ENCODE results near the gene SDHAF2.
"Not testable (repeated sequence)": the region's sequence is repeated elsewhere in the genome, so short reads cannot be mapped to it uniquely, and the experiment has no call there.

SDHAF2 gene

DNA sequence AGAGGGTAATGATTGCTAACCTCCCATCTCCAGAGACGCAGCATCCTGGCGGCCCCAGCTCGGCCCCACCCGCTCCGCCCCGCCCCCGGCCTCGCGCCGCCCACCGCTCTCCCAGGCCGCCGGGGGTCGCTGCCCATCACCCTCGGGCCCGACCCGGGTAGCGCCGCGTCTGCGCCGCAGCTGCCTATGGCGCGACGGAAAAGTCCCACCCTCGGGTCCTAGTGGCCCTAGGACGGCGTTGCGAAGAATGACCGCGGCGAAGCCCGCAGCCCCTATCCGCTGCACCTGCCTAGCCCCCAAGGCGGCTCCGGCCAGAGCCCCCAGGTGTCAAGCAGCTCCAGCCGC is 606 bp upstream of the SDHAF2 start:
- DNase-seq: peak; percentile 68

DNA sequence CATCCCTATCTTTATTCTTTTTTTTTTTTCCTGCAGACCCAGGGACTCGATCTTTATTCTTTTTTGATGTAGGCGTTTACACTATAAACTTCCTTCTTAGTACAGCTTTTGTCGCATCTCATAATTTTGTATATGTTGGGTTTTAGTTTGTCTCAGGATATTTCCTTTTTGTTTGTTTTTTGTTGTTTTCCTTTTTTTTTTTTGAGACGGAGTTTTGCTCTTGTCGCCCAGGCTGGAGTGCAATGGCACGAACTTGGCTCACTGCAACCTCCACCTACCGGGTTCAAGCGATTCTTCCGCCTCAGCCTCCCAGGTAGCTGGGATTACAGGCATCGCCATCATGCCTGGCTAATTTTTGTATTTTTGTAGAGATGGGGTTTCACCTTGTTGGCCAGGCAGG is 915 bp downstream of the SDHAF2 start:
- DNase-seq: not testable (repeated sequence)

DNA sequence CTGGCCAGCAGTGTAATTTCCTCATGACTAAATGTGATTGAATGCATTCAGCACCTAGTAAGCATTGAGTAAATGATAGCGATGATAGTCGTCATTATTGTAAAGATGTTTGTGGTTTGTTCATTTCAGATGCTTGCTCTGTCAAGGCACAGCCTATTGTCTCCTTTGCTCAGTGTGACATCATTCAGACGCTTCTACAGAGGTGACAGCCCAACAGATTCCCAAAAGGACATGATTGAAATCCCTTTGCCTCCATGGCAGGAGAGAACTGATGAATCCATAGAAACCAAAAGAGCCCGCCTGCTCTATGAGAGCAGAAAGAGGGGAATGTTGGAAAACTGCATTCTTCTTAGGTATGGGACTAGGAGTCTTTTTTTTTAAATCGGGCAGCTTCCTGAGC is 7.6 kb downstream of the SDHAF2 start:
- DNase-seq: no peak

DNA sequence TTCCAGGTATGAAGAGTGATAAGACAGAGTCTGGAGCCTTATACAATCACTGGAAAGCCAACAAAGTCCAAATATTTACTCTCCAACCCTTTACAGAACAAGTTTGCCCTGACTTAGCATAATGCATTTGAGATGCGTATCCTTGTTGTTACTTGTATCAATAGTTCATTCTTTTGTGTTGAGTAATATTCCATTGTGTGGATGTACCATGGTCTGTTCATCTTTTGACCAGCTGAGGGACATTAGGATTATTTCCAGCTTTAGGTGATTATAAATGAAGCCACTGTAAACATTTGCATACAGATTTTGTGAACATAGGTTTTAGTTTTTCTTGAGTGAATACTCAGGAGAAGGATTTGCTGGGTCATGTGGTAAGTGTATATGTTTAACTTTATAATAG is 9.7 kb downstream of the SDHAF2 start:
- DNase-seq: no peak

DNA sequence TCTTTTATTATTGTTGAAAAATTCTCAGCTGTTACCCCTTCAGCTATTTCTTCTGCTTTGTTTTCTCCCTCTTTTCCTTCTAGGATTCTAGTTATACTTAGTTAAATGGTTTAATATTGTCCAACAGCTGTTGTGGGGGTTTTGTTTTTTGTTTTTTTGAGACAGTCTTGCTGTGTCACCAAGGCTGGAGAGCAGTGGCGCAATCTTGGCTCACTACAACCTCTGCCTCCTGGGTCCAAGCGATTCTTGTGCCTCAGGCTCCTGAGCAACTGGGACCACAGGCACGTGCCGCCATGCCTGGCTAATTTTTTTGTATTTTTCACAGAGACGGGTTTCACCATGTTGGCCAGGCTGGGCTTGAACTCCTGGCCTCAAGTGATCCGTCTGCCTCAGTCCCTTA is 12.7 kb downstream of the SDHAF2 start:
- DNase-seq: no peak

DNA sequence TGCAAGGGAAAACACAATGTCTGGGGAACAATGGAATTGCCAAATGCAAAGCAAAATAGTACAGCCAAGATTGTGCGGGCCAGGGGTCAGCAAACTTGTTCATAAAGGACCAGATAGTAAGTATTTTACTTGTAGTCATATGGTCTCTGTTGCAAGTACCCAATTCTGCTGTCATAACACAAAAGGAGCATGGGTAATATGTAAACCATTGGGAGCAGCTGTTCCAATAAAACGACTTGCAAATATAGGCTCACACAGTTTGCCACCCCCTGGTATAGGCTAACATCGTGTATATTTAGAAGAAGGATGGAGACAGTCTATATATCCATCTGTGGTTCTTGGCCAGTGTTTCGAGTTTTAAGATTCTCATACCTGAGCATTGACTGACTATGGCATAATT is 15.6 kb downstream of the SDHAF2 start:
- no peak for DNase-seq

DNA sequence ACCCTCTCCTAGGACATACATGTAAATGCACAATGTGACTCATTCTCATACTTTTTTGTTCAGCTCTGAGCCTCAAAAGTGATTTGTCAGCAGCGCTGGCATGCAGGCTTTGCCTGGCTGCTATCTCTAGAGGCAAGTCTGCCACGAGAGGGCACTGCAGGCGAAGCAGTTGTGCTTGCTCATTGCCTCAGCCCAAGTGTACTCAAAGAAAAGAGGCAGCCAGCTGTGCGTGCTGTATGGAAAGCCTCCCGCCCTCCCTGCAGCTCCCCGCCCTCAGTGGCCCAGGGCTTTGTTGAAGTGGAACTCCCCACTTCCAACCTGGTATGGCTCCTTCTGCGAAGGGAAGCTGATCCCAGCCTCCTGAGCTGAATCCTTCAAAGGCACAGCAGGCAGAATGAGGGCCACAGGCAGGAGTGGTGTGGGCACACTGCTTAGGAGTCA is 16.3 kb downstream of the SDHAF2 start:
- DNase-seq: peak; percentile 49

DNA sequence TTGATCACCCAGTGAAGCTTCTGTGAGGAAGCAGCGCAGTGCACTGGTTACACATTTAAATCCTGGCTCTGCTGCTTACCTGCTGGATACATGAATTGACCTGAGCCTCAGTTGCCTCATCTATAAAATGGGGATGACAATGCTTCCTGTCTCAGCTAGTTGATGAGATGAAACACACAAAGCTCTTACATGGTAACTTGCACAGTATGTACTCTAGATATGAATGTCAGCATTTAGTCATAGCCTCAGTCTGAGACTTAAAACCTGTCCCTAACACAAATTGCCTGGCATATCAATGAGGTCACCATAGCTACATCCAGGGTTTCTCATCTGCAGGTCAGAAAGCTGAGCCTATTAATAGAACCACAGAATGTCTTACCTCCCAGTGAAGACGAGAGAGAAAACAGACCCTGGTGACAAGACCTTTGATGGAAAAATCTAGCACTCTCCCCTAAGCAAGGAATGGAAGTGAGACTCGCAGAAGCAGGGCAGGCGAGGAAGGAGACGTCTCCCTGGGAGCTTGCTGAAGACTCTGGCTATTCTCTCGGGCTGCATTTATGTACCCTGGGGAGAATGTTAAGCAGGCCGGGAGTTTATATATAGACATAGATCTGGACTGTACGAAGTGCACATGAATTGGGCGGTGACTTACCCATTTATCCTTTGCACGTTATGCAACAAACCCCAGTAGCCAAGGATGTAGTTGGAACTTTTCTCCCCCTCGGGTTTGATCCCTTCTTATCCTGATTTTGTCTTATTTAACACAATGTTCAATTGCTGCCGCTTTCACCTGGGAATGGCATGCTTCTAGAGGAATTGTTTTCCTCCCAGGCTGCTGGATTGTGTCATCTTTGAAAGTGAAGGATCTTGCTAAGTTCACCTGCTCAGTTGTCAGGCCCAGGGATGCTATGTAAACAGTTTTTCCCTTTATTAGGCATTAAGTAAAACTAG is 18.0 kb downstream of the SDHAF2 start:
- no peak for DNase-seq

DNA sequence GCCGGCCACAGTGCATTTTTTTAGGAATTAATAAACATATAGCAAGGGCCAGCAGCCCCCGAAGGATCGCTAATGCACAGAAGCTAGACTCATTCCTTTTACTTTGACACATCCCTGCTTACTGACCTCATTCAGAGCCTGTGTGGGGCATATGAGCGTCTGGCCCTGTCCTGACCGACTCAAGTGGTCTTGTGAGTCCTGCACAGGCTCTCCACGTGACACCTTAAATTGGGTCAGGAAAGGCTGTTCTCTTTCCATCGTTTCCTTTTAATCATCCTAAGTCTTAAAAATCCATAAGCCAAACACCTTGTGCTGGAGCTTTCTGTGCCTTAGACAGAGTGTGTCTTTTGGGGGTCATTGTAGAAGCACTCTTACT is 18.6 kb downstream of the SDHAF2 start:
- DNase-seq: no peak

DNA sequence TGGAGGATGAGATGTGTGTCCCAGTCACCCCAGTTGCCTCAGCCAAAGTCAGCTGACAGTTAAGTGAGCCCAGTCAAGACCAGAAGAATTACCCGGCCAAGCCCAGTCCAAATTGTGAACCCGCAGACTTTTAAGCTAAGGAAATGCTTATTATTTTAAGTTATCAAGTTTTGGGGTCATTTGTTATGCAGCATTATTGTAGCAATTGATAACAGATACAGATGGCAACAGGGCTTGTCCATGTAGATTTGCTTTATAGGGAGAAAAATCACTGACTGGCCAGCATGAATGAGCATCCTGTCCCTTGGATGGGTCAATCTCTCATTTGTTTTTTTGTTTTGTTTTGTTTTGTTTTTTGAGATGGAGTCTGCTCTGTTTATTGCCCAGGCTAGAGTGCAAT is 22.9 kb downstream of the SDHAF2 start:
- no peak for DNase-seq

DNA sequence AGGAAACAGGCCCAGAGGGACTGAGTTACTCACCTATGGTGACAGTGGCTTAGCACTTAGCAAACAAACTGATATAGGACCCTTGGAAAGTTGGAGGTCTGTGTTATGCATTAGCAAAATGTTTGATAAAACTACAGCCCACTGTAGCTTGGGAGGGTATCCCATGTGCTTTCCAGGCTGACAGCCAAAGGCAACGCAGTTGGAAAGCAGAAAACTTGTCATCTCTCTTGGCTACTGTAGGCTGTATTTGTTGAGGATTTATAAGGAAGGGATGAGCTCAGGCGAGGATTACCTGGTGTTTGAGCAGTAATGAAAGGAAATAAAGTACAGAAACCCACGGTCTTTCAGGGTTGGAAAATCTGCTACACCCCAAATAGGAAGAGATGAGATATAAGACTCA is 23.8 kb downstream of the SDHAF2 start:
- DNase-seq: no peak

DNA sequence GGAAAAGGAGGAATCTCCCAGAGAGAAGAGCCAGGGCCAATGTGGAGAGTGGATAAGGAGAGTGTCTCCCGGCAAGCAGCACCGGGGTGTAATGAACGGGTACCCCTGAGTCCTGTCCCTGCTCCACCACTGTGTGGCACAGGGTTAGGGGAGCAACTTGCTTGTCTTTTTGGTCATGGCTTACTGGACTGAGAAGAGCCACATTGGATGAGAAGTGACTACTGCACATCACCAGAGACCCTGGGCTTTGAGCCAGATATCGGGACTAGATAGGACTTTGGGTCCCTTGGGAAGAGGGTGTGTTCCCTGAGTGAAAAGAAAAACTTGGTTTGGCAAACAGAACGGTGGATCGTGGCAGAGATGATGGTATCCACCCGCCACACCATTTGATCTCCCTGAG is 24.6 kb downstream of the SDHAF2 start:
- no peak for DNase-seq

DNA sequence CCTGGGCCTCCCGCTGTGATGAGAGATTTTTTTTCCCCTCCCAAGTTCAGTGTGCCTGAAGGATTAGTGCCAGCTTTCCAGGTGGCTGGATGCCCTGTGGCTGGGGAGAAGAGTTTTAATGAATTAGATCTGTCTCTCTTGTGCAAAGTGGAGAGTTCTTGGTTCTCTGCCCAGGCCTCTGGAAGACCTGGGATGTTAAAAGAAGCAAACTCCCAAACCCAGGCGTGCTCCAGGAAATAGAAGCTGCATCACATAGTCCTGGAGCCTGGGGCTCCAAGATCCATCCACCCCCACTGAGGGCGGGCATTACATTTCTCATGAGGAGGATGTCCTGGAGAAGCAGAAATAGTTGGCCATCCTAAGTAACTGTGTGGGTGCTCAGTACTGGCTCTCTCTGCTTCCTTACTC is 30.6 kb downstream of the SDHAF2 start:
- no peak for DNase-seq

DNA sequence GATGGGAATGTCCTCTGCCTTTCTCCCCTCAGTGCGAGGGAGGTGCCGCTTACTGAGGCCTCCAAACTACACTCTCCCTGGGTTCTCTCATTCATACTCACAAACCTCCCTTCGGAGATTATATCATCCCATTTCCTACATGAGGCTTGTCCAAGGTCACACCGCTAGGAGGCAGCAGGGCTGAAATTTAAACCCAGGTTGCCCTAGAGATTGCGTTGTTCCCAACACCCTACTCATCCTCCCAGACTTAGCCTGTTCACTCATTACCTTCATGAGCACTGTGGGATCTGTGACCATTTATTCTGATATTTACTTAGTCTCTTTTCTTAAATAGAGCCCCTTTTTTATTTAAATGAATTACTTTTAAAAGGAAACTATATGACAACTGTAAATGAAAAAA is 31.1 kb downstream of the SDHAF2 start:
- no peak for DNase-seq

DNA sequence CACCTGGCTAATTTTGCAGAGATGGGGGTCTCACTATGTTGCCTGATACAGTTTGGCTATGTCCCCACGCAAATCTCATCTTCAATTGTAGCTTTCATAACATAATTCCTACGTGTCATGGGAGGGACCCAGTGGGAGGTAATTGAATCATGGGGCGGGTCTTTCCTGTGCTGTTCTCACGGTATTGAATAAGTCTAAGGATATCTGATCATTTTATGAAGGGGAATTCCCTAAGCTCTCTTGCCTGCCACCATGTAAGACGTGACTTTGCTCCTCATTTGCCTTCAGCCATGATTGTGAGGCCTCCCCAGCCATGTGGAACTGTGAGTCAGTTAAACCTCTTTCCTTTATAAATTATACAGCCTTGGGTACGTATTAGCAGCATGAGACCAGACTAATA is 37.7 kb downstream of the SDHAF2 start:
- DNase-seq: not testable (repeated sequence)

DNA sequence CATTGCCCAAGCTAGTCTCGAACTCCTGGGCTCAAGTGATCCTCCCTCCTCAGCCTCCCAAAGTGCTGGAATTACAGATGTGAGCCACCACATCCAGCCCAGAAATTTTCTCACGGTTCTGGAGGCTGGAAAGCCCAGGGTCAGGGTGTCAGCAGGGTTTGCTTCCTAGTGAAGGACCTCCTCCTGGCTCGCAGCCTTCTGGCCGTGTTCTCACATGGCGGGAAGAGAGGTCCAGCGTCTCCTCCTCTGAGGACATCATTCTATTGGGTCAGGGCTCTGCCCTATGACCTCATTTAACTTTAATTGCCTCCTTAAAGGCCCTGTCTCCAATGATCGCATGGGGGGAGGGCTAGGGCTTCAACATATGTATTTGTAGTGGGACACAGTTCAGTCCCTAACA is 38.1 kb downstream of the SDHAF2 start:
- DNase-seq: no peak

DNA sequence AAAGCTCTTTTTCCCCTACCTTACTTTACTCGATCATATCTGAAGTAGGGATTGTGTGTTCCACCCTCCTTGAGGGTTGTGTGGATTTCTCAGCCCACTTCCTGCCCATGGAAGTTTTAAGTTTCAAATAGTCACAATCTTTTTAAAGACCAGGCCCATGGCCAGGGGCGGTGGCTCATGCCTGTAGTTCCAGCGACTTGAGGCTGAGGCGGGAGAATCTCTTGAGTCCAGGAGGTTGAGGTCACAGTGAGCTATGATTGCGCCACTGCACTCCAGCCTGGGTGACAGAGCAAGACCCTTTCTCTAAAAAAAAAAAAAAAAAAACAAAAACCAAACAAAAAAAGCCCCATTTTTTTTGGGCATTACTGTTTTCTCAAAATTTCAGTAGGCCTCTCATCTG is 42.4 kb downstream of the SDHAF2 start:
- DNase-seq: no peak

DNA sequence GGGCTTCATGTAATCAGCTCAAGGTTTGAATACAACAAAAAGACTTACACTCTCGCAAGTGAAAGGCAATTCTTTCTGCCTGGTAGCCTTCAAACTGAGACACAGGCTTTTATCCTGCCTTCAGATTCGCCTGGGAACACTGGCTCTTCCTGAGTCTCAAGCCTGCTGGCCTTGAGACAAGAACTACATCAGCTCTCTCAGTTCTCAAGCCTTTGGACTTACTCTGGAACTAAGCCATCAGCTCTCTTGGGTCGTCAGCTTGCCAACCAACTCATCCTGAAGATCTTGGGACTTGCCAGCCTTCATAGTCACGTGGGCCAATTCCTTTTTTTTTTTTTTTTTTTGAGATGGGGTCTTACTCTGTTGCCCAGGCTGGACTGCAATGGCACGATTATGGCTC is 42.9 kb downstream of the SDHAF2 start:
- DNase-seq: no peak

DNA sequence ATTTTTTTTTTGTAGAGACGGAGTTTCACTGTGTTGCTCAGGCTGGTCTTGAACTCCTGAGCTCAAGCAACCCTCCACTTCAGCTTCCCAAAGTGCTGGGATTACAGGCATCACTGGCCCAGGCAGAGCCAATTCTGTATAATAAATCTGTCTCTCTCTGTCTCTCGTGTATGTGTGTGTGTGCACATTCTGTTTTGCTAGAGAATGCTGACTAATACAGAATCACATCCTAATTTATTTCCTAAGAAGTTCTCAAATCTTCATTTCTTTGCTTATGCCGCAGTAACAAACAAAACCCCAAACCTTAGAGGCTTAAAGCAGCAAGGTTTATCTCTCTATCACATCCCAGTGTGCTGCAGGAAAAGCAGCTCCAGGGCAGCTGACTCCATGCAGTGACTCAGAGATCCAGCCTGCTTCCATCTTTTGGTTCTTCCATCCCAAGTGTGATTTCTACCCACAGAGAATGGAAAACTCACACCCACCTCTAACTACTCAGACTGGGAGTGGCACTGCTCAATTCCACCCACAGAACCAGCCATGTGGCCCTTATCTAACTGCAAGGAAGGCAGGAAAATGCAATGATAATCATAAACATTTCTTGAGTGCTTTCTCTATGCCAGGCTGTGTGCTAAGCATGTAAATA is 43.6 kb downstream of the SDHAF2 start:
- no peak for DNase-seq

DNA sequence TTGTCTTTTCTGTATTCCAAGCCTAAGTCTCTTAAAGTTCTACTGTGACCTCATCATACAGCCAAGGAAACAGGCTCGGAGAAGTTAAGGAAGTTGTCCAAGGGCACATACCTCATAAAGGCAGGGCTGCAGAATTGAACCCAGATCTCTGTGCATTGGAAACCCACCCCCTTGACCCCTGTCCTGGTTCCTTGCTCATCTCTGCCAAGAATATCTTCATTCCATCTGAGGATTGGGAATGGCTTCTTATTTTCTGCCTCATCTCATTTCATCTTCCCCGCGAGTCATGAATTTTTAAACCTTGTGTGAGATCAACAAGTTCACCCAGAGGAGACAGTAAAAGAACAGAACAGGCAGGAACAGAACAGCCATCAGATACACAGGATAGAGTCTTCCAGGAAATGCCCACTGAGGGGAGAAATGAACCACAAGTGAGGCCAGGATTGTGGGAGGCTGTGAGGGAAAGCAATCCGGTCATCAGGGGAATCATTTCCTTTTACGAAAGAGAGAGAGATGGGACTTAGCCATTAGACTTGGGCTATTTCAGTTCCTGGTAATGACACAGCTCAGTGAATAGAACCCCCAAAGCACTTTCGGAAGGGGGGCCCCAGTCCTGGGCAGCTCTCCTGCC is 44.2 kb downstream of the SDHAF2 start:
- DNase-seq: no peak

DNA sequence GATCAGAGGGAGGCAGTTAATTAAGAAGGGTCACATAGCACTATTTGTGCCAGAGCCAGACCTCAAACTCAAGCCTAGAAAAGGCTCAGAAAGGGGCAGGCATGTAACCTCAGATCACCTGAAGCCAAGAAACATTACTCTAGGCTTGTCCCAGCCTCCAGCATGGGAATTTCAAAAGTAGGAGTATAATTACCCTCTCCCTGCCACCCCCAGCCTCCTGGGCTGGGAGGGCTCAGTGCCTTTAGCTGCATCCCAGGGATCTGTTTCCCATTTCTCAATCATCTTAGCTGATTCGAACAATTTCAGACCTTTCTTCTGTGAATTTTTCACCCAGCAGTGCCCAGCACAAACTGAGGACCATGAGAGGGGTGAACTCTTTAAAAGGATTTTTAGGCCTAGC is 45.5 kb downstream of the SDHAF2 start:
- no peak for DNase-seq

DNA sequence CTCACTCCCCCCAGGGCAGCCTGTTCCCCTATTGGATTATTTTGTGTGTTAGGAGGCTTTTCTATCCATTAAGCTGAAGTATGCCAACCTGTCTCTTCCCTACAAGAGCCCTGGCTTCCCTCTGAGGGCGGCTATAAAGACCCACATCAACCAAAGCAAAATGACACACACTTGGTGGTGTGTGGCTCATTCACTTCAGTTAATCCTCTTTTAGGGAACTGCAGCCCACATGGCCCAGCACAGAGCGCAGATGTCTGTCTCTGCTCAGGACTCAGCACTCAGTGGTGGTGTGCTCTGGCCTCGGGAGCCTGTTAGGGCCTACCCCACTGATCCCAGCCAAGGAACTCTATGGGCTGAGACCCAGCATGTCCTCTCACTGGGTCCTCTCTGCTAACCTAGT is 46.4 kb downstream of the SDHAF2 start:
- DNase-seq: no peak

DNA sequence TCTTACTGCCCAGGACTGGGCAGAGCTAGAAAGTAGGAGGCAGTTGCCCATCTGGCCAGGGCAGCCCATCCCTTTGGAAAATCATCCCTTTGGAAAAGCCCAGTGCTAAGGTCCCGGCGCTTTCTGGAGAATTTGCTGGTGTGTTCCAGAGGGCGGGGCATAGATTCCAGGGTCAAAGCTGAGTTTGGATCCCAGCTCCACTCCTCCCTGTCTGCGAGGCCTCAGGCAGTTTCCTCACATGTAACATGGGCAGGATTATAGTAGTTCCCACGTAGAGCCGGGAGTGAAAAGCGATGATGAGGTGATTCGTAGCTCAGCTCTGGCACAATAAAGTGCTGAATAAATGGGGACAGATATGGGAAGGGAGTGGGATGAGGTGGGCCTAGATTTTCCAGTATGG is 47.2 kb downstream of the SDHAF2 start:
- DNase-seq: no peak

DNA sequence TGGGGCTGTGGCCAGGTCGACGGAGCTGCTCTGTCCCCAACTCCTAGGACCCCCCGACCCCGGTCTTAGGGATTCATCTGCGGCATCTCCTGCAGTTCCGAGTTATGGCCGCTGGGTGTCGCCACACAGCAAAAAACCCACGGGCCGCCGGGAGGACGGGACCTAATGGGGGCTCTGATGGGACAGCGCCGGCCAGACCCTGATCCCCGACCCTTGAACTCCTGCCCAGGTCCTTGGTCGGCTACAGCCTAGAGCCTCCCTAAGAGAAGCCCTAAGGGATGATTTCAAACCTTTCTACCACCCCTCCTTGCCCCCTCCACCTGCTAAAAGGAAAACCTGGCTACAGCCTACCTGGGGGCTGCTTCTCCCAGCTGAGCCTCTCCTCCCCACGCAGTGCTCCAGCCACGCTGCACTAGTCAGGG is 47.8 kb downstream of the SDHAF2 start:
- peak; percentile 51 for DNase-seq

Measured in activated gamma-delta T cell treated with Interleukin-2 at 50 U/mL for 16 hours (primary cell).